H9 (cell line): ENCODE results near the gene RNLS. TPM values are rescaled to one million over a fixed set of nuclear protein-coding genes. Genes with fewer than 3 reads are reported as not detected.

ENCODE experiments used
- DNase-seq: peaks from one replicate; pipeline ENCODE4 v3.0.0-alpha.2; 2017
- H2AFZ ChIP-seq: one replicate; pipeline ENCODE4 v1.6.1; 2013; ENCODE audit warnings: mild to moderate bottlenecking, low read length, control low read depth, moderate library complexity
- H2AK5ac ChIP-seq: 2 replicates; pipeline ENCODE4 v1.6.1; 2013; ENCODE audit warnings: low read length, control low read depth, mixed read lengths; ENCODE audit not compliant: insufficient read length
- H2BK120ac ChIP-seq: one replicate; pipeline ENCODE4 v1.6.1; 2013; ENCODE audit warnings: low read depth, mild to moderate bottlenecking, low read length, control low read depth, inconsistent platforms; ENCODE audit not compliant: poor library complexity, severe bottlenecking
- H2BK12ac ChIP-seq: 2 replicates; pipeline ENCODE4 v1.6.1; 2013; ENCODE audit warnings: low read length, control low read depth, mixed read lengths, low read depth; ENCODE audit not compliant: insufficient read length
- H2BK15ac ChIP-seq: 2 replicates; pipeline ENCODE4 v1.6.1; 2013; ENCODE audit warnings: low read depth, low read length, control low read depth
- H2BK20ac ChIP-seq: one replicate; pipeline ENCODE4 v1.6.1; 2013; ENCODE audit warnings: low read depth, mild to moderate bottlenecking, low read length, control low read depth, inconsistent platforms; ENCODE audit not compliant: poor library complexity, severe bottlenecking
- H2BK5ac ChIP-seq: 2 replicates; pipeline ENCODE4 v1.6.1; 2013; ENCODE audit warnings: low read length, control low read depth, mixed read lengths; ENCODE audit not compliant: insufficient read length
- H3K14ac ChIP-seq: 2 replicates; pipeline ENCODE4 v1.6.1; 2013; ENCODE audit warnings: low read length, control low read depth; ENCODE audit not compliant: insufficient read depth
- H3K18ac ChIP-seq: 2 replicates; pipeline ENCODE4 v1.6.1; 2013; ENCODE audit warnings: low read depth, mild to moderate bottlenecking, mixed read lengths, low read length, control low read depth; ENCODE audit not compliant: insufficient read length
- H3K23ac ChIP-seq: 2 replicates; pipeline ENCODE4 v1.6.1; 2013; ENCODE audit warnings: low read length, control low read depth, mixed read lengths, low read depth; ENCODE audit not compliant: insufficient read length
- H3K23me2 ChIP-seq: 2 replicates; pipeline ENCODE4 v1.6.1; 2013; ENCODE audit warnings: low read depth, mild to moderate bottlenecking, mixed read lengths, low read length, control low read depth; ENCODE audit not compliant: insufficient read length, poor library complexity, severe bottlenecking
- H3K27ac ChIP-seq: 2 replicates; pipeline ENCODE4 v1.5.1; 2013; ENCODE audit warnings: low read length, control low read depth, mixed read lengths, low read depth; ENCODE audit not compliant: insufficient read length
- H3K27me3 ChIP-seq: 2 replicates; pipeline ENCODE4 v1.6.1; 2013; ENCODE audit warnings: low read length, control low read depth, inconsistent platforms; ENCODE audit not compliant: insufficient read depth
- H3K4ac ChIP-seq: 2 replicates; pipeline ENCODE4 v1.6.1; 2013; ENCODE audit warnings: low read depth, mild to moderate bottlenecking, control low read depth, inconsistent platforms, low read length, moderate library complexity
- H3K4me1 ChIP-seq: 2 replicates; pipeline ENCODE4 v1.6.1; 2013; ENCODE audit warnings: low read length, control low read depth, inconsistent platforms; ENCODE audit not compliant: insufficient read depth
- H3K4me2 ChIP-seq: 2 replicates; pipeline ENCODE4 v1.6.1; 2013; ENCODE audit warnings: low read length, control low read depth, mixed read lengths; ENCODE audit not compliant: insufficient read length, insufficient read depth
- H3K56ac ChIP-seq: 2 replicates; pipeline ENCODE4 v1.6.1; 2013; ENCODE audit warnings: low read depth, mild to moderate bottlenecking, mixed read lengths, low read length, control low read depth; ENCODE audit not compliant: insufficient read length
- H3K79me1 ChIP-seq: 2 replicates; pipeline ENCODE4 v1.6.1; 2013; ENCODE audit warnings: low read depth, mild to moderate bottlenecking, moderate library complexity, low read length, control low read depth, inconsistent platforms; ENCODE audit not compliant: insufficient read depth, poor library complexity, severe bottlenecking
- H3K79me2 ChIP-seq: 2 replicates; pipeline ENCODE4 v1.6.1; 2013; ENCODE audit warnings: low read length, control low read depth, inconsistent platforms; ENCODE audit not compliant: insufficient read depth
- H3K9ac ChIP-seq: 2 replicates; pipeline ENCODE4 v1.6.1; 2013; ENCODE audit warnings: low read length, control low read depth, mixed read lengths; ENCODE audit not compliant: insufficient read length; ENCODE audit errors: extremely low read depth
- H3K9me3 ChIP-seq: one replicate; pipeline ENCODE4 v1.6.1; 2013; ENCODE audit warnings: low read depth, low read length, inconsistent platforms; ENCODE audit not compliant: control insufficient read depth
- H3T11ph ChIP-seq: one replicate; pipeline ENCODE4 v1.6.1; 2013; ENCODE audit warnings: mild to moderate bottlenecking, low read length, control low read depth, inconsistent platforms
- H4K20me1 ChIP-seq: one replicate; pipeline ENCODE4 v1.6.1; 2013; ENCODE audit not compliant: control insufficient read depth, insufficient read length, insufficient read depth
- H4K5ac ChIP-seq: 2 replicates; pipeline ENCODE4 v1.6.1; 2013; ENCODE audit warnings: low read depth, mild to moderate bottlenecking, mixed read lengths, low read length, control low read depth; ENCODE audit not compliant: insufficient read length
- H4K8ac ChIP-seq: replicated peaks from 2 replicates; pipeline ENCODE4 v1.6.1; 2013; ENCODE audit warnings: low read length, control low read depth, mixed read lengths, low read depth; ENCODE audit not compliant: insufficient read length
- H4K91ac ChIP-seq: 2 replicates; pipeline ENCODE4 v1.6.1; 2013; ENCODE audit warnings: low read depth, mild to moderate bottlenecking, moderate library complexity, mixed read lengths, low read length, control low read depth; ENCODE audit not compliant: insufficient read length
- H3K27ac Mint-ChIP-seq, 3 experiments: 2 replicates in 2 of 3; 3 replicates in 1 of 3; pipeline ENCODE4 v1.8.0; 2020 to 2021; ENCODE audit warnings: mixed read lengths in 3 of 3, mild to moderate bottlenecking in 1 of 3, moderate library complexity in 1 of 3
- H3K27me3 Mint-ChIP-seq: 2 replicates; pipeline ENCODE4 v1.8.0; 2021; ENCODE audit warnings: low read depth, mild to moderate bottlenecking, moderate library complexity, mixed read lengths
- H3K36me3 Mint-ChIP-seq, 3 experiments: 2 replicates in 2 of 3; 3 replicates in 1 of 3; pipeline ENCODE4 v1.8.0; 2020 to 2021; ENCODE audit warnings: low read depth in 3 of 3, mixed read lengths in 3 of 3; ENCODE audit not compliant: insufficient read depth in 1 of 3
- H3K4me1 Mint-ChIP-seq, 2 experiments: 2 replicates each; pipeline ENCODE4 v1.8.0; 2020; ENCODE audit warnings: mixed read lengths in 2 of 2
- H3K4me3 Mint-ChIP-seq, 2 experiments: 2 replicates in 1 of 2; 3 replicates in 1 of 2; pipeline ENCODE4 v1.8.0; 2020 to 2021; ENCODE audit warnings: mild to moderate bottlenecking in 2 of 2, mixed read lengths in 2 of 2, moderate library complexity in 1 of 2
- H3K9me3 Mint-ChIP-seq, 2 experiments: 2 replicates in 1 of 2; 3 replicates in 1 of 2; pipeline ENCODE4 v1.8.0; 2020; ENCODE audit warnings: mild to moderate bottlenecking in 2 of 2, mixed read lengths in 2 of 2, moderate library complexity in 1 of 2
- WGBS: extraction: QIAGEN DNeasy Blood & Tissue Kit; methylation state at CpG from one replicate; pipeline ENCODE4 v1.1.7; 2013; ENCODE audit warnings: missing lambda C conversion rate, low lambda C conversion rate, mixed read lengths; ENCODE audit not compliant: insufficient read length; ENCODE audit errors: extremely low coverage; 5-methylcytosine and 5-hydroxymethylcytosine counted together
- total RNA-seq: library from RNA; stranded (reverse); gene quantifications from 2 replicates; pipeline ENCODE4 v1.2.1, GENCODE V29; 2021
- TF ChIP-seq, protein P1 (sequence below): fragments of 200-600 bp; sonication (generic); conservative IDR thresholded peaks from 3 replicates; pipeline ENCODE4 v1.8.0; 2021; ENCODE audit warnings: antibody characterized with exemption, mild to moderate bottlenecking

Gene RNLS
- total RNA-seq, 1 experiment from 2014 or later: 7.5 TPM

DNA sequence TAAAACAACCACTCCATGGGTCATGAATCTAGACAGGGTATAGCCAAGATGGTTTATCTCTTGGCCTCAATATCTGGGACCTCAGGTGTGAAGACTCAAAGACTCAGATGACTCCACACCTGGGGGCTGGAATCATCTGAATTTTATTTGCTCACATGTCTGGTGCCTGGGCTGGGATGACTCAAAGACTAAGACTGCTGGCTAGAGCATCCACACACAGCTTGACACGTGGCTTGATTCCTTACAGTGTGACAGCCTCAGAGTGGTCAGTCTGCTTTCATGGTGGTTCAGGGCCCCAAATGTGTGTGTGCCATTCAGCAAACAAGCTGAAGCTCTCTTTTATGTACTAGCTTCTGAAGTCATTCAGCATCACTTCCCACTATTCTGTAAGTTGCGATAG is 333.7 kb downstream of the RNLS start:
- H3K4me3 Mint-ChIP-seq: no peak overlapping the region
- Histone ChIP-seq H4K5ac (no peak overlapping the region), H3K18ac (no peak overlapping the region), H3K23ac (no peak overlapping the region), H3K4ac (no peak overlapping the region), H2BK12ac (no peak overlapping the region), H3K4me1 (no peaks in the 10 kb centered on the region), H2BK120ac (no peak overlapping the region), H2BK15ac (no peak overlapping the region), H3K9ac (no peak overlapping the region), H3K27me3 (no peaks in the 10 kb centered on the region), H4K20me1 (no peaks in the 10 kb centered on the region), H3K23me2 (no peaks in the 10 kb centered on the region), H3K4me2 (no peak overlapping the region), H3K79me1 (no peaks in the 10 kb centered on the region), H3K14ac (no peak overlapping the region), H3T11ph (no peak overlapping the region), H2AFZ (no peak overlapping the region), H3K9me3 (no peaks in the 10 kb centered on the region), H2BK20ac (no peak overlapping the region), H2AK5ac (no peak overlapping the region), H4K91ac (no peak overlapping the region), H3K27ac (no peak overlapping the region), H2BK5ac (no peak overlapping the region), H3K79me2 (no peaks in the 10 kb centered on the region), H4K8ac (no peak overlapping the region), H3K56ac (no peak overlapping the region)
- DNase-seq: no peak
- no peak overlapping the region for H3K27ac Mint-ChIP-seq
- TF ChIP-seq, protein P1, sequence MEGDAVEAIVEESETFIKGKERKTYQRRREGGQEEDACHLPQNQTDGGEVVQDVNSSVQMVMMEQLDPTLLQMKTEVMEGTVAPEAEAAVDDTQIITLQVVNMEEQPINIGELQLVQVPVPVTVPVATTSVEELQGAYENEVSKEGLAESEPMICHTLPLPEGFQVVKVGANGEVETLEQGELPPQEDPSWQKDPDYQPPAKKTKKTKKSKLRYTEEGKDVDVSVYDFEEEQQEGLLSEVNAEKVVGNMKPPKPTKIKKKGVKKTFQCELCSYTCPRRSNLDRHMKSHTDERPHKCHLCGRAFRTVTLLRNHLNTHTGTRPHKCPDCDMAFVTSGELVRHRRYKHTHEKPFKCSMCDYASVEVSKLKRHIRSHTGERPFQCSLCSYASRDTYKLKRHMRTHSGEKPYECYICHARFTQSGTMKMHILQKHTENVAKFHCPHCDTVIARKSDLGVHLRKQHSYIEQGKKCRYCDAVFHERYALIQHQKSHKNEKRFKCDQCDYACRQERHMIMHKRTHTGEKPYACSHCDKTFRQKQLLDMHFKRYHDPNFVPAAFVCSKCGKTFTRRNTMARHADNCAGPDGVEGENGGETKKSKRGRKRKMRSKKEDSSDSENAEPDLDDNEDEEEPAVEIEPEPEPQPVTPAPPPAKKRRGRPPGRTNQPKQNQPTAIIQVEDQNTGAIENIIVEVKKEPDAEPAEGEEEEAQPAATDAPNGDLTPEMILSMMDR: no peak
- H3K9me3 Mint-ChIP-seq: no peaks in the 10 kb centered on the region
- H3K4me1 Mint-ChIP-seq: no peaks in the 10 kb centered on the region
- no peaks in the 10 kb centered on the region; the same call in 1 of the 2 replicates for H3K27me3 Mint-ChIP-seq
- no peaks in the 10 kb centered on the region for H3K36me3 Mint-ChIP-seq
- WGBS: no CpG with 5 or more reads among the region's 2 CpGs
